ENCODE data around the gene TINAG. TPM values are rescaled to one million over a fixed set of nuclear protein-coding genes. Genes with fewer than 3 reads are reported as not detected.

TINAG gene
- total RNA-seq, 1 experiment from 2014 or later: not detected

DNA sequence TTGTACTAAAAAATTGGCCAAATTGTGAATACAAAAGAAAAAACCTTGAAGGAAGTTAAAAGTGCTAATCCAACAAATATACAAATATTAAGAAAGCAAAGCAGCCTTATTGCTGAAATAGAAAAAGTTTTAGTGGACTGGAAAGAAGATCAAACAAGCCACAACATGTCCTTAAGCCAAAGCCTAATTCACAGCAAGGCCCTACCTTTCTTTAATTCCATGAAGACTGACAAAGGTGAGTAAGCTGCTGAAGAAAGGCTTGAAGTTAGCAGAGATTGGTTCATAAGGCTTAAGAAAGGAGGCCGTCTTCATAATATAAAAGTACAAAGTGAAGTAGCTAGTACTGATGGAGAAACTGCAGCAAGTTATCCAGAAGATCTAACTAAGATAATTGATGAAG is 53.5 kb downstream of the TINAG start (continued):
- TF ChIP-seq ELF1 (IDR thresholded peaks at IDR 0.05; ENCODE audit: borderline replicate concordance, low read depth) (no peak), SIN3A (IDR thresholded peaks at IDR 0.05; ENCODE audit: low read depth) (no peak), POLR2AphosphoS5 (IDR thresholded peaks at IDR 0.05; ENCODE audit: low read depth, low read length) (no peak), YY1 (IDR thresholded peaks at IDR 0.05; ENCODE audit: extremely low read depth, insufficient replicate concordance, low read depth, low read length) (no peak), EZH2 (IDR thresholded peaks at IDR 0.05) (no peak), SP1 (IDR thresholded peaks at IDR 0.05; ENCODE audit: low read depth) (no peak), SRF (IDR thresholded peaks at IDR 0.05; ENCODE audit: low read depth) (no peak), EZH2phosphoT487 (IDR thresholded peaks at IDR 0.05; ENCODE audit: borderline replicate concordance) (no peak), CBX3 (IDR thresholded peaks at IDR 0.05; ENCODE audit: low read depth) (no peak)
- TF ChIP-seq, protein P1, sequence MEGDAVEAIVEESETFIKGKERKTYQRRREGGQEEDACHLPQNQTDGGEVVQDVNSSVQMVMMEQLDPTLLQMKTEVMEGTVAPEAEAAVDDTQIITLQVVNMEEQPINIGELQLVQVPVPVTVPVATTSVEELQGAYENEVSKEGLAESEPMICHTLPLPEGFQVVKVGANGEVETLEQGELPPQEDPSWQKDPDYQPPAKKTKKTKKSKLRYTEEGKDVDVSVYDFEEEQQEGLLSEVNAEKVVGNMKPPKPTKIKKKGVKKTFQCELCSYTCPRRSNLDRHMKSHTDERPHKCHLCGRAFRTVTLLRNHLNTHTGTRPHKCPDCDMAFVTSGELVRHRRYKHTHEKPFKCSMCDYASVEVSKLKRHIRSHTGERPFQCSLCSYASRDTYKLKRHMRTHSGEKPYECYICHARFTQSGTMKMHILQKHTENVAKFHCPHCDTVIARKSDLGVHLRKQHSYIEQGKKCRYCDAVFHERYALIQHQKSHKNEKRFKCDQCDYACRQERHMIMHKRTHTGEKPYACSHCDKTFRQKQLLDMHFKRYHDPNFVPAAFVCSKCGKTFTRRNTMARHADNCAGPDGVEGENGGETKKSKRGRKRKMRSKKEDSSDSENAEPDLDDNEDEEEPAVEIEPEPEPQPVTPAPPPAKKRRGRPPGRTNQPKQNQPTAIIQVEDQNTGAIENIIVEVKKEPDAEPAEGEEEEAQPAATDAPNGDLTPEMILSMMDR (IDR thresholded peaks at IDR 0.05 in 2 of 3, conservative IDR thresholded peaks at IDR 0.05 in 1 of 3; ENCODE audit: borderline replicate concordance in 1 of 3, insufficient read depth in 1 of 3, low read depth in 2 of 3, low read length in 2 of 3): no peak
- TF ChIP-seq, protein P2, sequence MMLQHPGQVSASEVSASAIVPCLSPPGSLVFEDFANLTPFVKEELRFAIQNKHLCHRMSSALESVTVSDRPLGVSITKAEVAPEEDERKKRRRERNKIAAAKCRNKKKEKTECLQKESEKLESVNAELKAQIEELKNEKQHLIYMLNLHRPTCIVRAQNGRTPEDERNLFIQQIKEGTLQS (IDR thresholded peaks at IDR 0.05): no peak

DNA sequence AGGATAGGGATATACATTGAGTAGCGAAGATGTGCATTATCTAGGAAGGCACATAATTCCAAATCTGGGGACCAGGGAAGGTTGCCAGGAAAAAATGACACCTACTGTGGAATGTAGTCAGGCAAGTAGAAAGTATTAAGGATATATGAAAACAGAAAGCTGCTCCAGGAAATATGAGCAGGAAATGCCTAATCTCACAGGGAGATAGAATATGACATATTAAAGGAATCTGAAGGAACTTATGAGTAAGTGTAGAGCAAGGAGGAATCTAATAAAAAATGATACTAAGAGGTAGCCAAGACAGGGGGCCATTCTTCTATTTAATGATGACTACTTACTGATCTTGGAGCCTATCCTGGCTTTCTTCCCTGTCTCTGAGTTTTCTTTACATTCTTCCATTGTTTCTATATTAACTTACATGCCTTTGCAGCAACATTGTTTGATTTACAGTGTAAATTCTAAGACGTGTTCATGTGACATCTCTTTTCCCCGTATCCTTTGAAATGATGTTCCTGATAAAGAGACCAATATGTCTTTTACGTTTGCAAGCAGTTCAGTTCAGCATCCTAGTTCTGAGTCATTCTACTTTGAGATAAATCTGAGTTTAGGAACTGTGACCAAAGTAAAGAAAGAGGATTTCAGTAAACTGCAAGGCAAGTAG is 58.6 kb downstream of the TINAG start:
- no peaks in the 10 kb centered on the region for H3K9me2 ChIP-seq (ENCODE audit: insufficient read depth)
- H3K27ac ChIP-seq (ENCODE audit: low read depth, low read length): no peak overlapping the region
- intact Hi-C loops (cut with micrococcal nuclease): no loop called here
- DNase-seq (ENCODE audit: low read depth, low spot score) (peak; percentile 28), ATAC-seq (peak; percentile 17; the same call in 1 of the 2 replicates)
- H4K20me1 ChIP-seq (ENCODE audit: insufficient read depth): no peaks in the 10 kb centered on the region
- RAD21 ChIA-PET (ENCODE audit: low non-redundant PET in 1 of 2, low total read pairs in 2 of 2, uncharacterized antibody in 2 of 2, unreplicated experiment in 2 of 2): no interaction called here
- CTCF ChIA-PET: no interaction called here
- H3K4me3 ChIP-seq (replicated peaks in 1 of 2; ENCODE audit: low read depth in 1 of 2, low read length in 2 of 2): no peak overlapping the region
- TF ChIP-seq ZFX (IDR thresholded peaks at IDR 0.05): no peak
- TF ChIP-seq JUND (IDR thresholded peaks at IDR 0.05): peak; percentile 72
- TF ChIP-seq ZNF274 (IDR thresholded peaks at IDR 0.05; ENCODE audit: low read depth, low read length): no peak
- no peak for TF ChIP-seq EZH2phosphoT487 (IDR thresholded peaks at IDR 0.05; ENCODE audit: borderline replicate concordance)
- TF ChIP-seq, protein P2 (IDR thresholded peaks at IDR 0.05): no peak
- peak; percentile 60; the same call in 1 of the 2 replicates for TF ChIP-seq SP1 (IDR thresholded peaks at IDR 0.05; ENCODE audit: low read depth)
- peak; percentile 63 for TF ChIP-seq FOSL1 (IDR thresholded peaks at IDR 0.05; ENCODE audit: low read depth)
- 0 out of 2 replicates have a peak, but pooled peaks have one; percentile 9 for TF ChIP-seq ELF1 (IDR thresholded peaks at IDR 0.05; ENCODE audit: borderline replicate concordance, low read depth)
- TF ChIP-seq POLR2A (IDR thresholded peaks at IDR 0.05; ENCODE audit: borderline replicate concordance, extremely low read depth, insufficient read depth, insufficient read length): no peak
- TF ChIP-seq YY1 (IDR thresholded peaks at IDR 0.05; ENCODE audit: extremely low read depth, insufficient replicate concordance, low read depth, low read length): no peak
- peak; percentile 22; the same call in 1 of the 2 replicates for TF ChIP-seq EGR1 (IDR thresholded peaks at IDR 0.05; ENCODE audit: low read depth)
- peak; percentile 18; the same call in 1 of the 2 replicates for TF ChIP-seq CEBPB (IDR thresholded peaks at IDR 0.05; ENCODE audit: low read depth)
- peaks cover 0 to 13% of the 10 kb centered on the region in 2 experiments; a peak in 2 of 4 replicates for H3K4me1 ChIP-seq (ENCODE audit: control insufficient read depth in 1 of 2, insufficient read depth in 2 of 2, low read length in 2 of 2)
- H3K9me3 ChIP-seq (ENCODE audit: control insufficient read depth in 1 of 2, insufficient read depth in 1 of 2, low read depth in 1 of 2, low read length in 2 of 2): no peaks in the 10 kb centered on the region
- no peaks in the 10 kb centered on the region for H3K79me2 ChIP-seq (ENCODE audit: insufficient read depth, low read length)
- H3K9ac ChIP-seq (ENCODE audit: low read length): no peak overlapping the region
- peak overlapping the region; percentile 80 for H2AFZ ChIP-seq (ENCODE audit: low read depth, low read length, poor library complexity, severe bottlenecking)
- no peaks in the 10 kb centered on the region for H3K27me3 ChIP-seq (ENCODE audit: insufficient read depth, low read length)
- POLR2A ChIA-PET: no interaction called here
- no TSS peak for BruUV-seq (replicated peaks)
- no peaks in the 10 kb centered on the region for H3K36me3 ChIP-seq (ENCODE audit: control insufficient read depth in 1 of 2, insufficient read depth in 2 of 2, low read length in 2 of 2)
- peak overlapping the region; percentile 29 for H3K4me2 ChIP-seq (ENCODE audit: low read length)

All from HCT116 (cell line).